HCEC 1CT (cell line): Measurements from ENCODE around the gene ARAP1.
"Not testable (repeated sequence)": the region's sequence is repeated elsewhere in the genome, so short reads cannot be mapped to it uniquely, and the experiment has no call there.

ENCODE experiments used
- DNase-seq: peaks from one replicate; pipeline ENCODE4 v3.0.0-alpha.2; 2017

Gene ARAP1

GRCh38 chr11:72752088-72752914, at the start of gene ARAP1:
Gene ARAP1 (minus strand): TSS chr11:72752408. CDS start chr11:72727128, 25,280 bp downstream.
- DNase-seq: peak; percentile 49

- DNase-seq: no peak
These were observed 47.2 kb upstream of the ARAP1 start for GRCh38 chr11:72799441-72799840.

- no peak for DNase-seq
These were observed 46.2 kb upstream of the ARAP1 start for GRCh38 chr11:72798361-72798760.

- peak; percentile 95 for DNase-seq
These were observed 41.5 kb upstream of the ARAP1 start, which contains the start of gene STARD10 for GRCh38 chr11:72793425-72794367. Gene STARD10 (minus strand): TSS chr11:72794047. CDS start chr11:72781181, 12,866 bp downstream.

- DNase-seq: no peak
These were observed 40.8 kb upstream of the ARAP1 start for GRCh38 chr11:72793076-72793424.

- DNase-seq: no peak
These were observed 40.3 kb upstream of the ARAP1 start for GRCh38 chr11:72792437-72793021.

GRCh38 chr11:72791228-72791627, 39.0 kb upstream of the ARAP1 start:
- DNase-seq: not testable (repeated sequence)

- DNase-seq: peak; percentile 50
These were observed 37.4 kb upstream of the ARAP1 start for GRCh38 chr11:72789493-72790131.

- no peak for DNase-seq
These were observed 36.0 kb upstream of the ARAP1 start for GRCh38 chr11:72788241-72788640.

GRCh38 chr11:72787216-72788104, 35.3 kb upstream of the ARAP1 start:
- no peak for DNase-seq

- no peak for DNase-seq
These were observed 34.4 kb upstream of the ARAP1 start for GRCh38 chr11:72786305-72787215.

- DNase-seq: no peak
These were observed 32.5 kb upstream of the ARAP1 start for GRCh38 chr11:72784662-72785061.

GRCh38 chr11:72783144-72783905, 31.1 kb upstream of the ARAP1 start:
- no peak for DNase-seq

GRCh38 chr11:72782081-72782920, 30.1 kb upstream of the ARAP1 start:
- DNase-seq: no peak

GRCh38 chr11:72781313-72782080, 29.3 kb upstream of the ARAP1 start:
- no peak for DNase-seq

GRCh38 chr11:72781063-72781312, 28.8 kb upstream of the ARAP1 start:
- DNase-seq: no peak

GRCh38 chr11:72780296-72781062, 28.3 kb upstream of the ARAP1 start:
- no peak for DNase-seq
